ENCODE data around the gene VARS1. TPM values are rescaled to one million over a fixed set of nuclear protein-coding genes. Genes with fewer than 3 reads are reported as not detected.
"Not testable (repeated sequence)": the region's sequence is repeated elsewhere in the genome, so short reads cannot be mapped to it uniquely, and the experiment has no call there.

VARS1 gene
- 38.0 and 43.0 TPM in 2 replicates for total RNA-seq (2014; rRNA removed; shearing (Covaris generic); ENCODE audit: low replicate concordance)

- Histone ChIP-seq H4K20me1 (ENCODE audit: insufficient read depth, low read depth, low read length) (no peaks in the 10 kb centered on the region), H3K4me3 (ENCODE audit: low read length) (peak within 1 kb of the TSS; percentile 95), H3K9me3 (ENCODE audit: low read length) (no peaks in the 10 kb centered on the region), H3K36me3 (ENCODE audit: insufficient read depth, low read length) (peaks cover 1% of the 10 kb centered on the region; the same call in 1 of the 2 replicates), H2AFZ (ENCODE audit: low read length) (peak within 1 kb of the TSS; percentile 61; the same call in 1 of the 2 replicates), H3K9ac (ENCODE audit: low read length) (peak within 1 kb of the TSS; percentile 98), H3K4me1 (ENCODE audit: low read length) (peaks cover 26% of the 10 kb centered on the region), H3K9me2 (replicated peaks; ENCODE audit: insufficient read depth, low read length) (no peaks in the 10 kb centered on the region), H3K27me3 (ENCODE audit: low read length) (no peaks in the 10 kb centered on the region), H3K79me2 (ENCODE audit: low read length) (peaks cover 30% of the 10 kb centered on the region), H3K4me2 (ENCODE audit: low read depth, low read length, poor library complexity, severe bottlenecking) (peak within 1 kb of the TSS; percentile 80), H3K27ac (ENCODE audit: low read length) (peak within 1 kb of the TSS; percentile 73)
- DNase-seq: peak; percentile 95
Observed at GRCh38 chr6:31795616-31796298, at the start of gene VARS1. VARS1 (minus strand) TSS chr6:31795752; CDS start chr6:31795217, 535 bp downstream.

GRCh38 chr6:31844507-31844906 lies 49.0 kb upstream of the VARS1 start:
- Histone ChIP-seq H3K27ac (ENCODE audit: low read length) (no peak overlapping the region), H3K4me2 (ENCODE audit: low read depth, low read length, poor library complexity, severe bottlenecking) (no peak overlapping the region), H3K79me2 (ENCODE audit: low read length) (no peaks in the 10 kb centered on the region), H3K4me1 (ENCODE audit: low read length) (no peaks in the 10 kb centered on the region), H3K9ac (ENCODE audit: low read length) (no peak overlapping the region), H3K9me2 (replicated peaks; ENCODE audit: insufficient read depth, low read length) (no peaks in the 10 kb centered on the region), H4K20me1 (ENCODE audit: insufficient read depth, low read depth, low read length) (0 out of 2 replicates have a peak, but pooled peaks cover under 1% of the 10 kb centered on the region), H3K4me3 (ENCODE audit: low read length) (no peak overlapping the region), H3K9me3 (ENCODE audit: low read length) (no peaks in the 10 kb centered on the region), H3K27me3 (ENCODE audit: low read length) (no peaks in the 10 kb centered on the region), H3K36me3 (ENCODE audit: insufficient read depth, low read length) (peaks cover 6% of the 10 kb centered on the region), H2AFZ (ENCODE audit: low read length) (no peak overlapping the region)
- no peak for DNase-seq

- H3K4me2 ChIP-seq (ENCODE audit: low read depth, low read length, poor library complexity, severe bottlenecking): no peak overlapping the region
- H3K4me1 ChIP-seq (ENCODE audit: low read length): peaks cover 12% of the 10 kb centered on the region
- H3K36me3 ChIP-seq (ENCODE audit: insufficient read depth, low read length): peaks cover 31% of the 10 kb centered on the region
- H3K9me2 ChIP-seq (replicated peaks; ENCODE audit: insufficient read depth, low read length): no peaks in the 10 kb centered on the region
- H4K20me1 ChIP-seq (ENCODE audit: insufficient read depth, low read depth, low read length): peaks cover 16% of the 10 kb centered on the region; the same call in 1 of the 2 replicates
- H3K79me2 ChIP-seq (ENCODE audit: low read length): peaks cover 11% of the 10 kb centered on the region
- no peak overlapping the region for H3K27ac ChIP-seq (ENCODE audit: low read length)
- no peaks in the 10 kb centered on the region for H3K9me3 ChIP-seq (ENCODE audit: low read length)
- H3K9ac ChIP-seq (ENCODE audit: low read length): no peak overlapping the region
- no peaks in the 10 kb centered on the region for H3K27me3 ChIP-seq (ENCODE audit: low read length)
- H3K4me3 ChIP-seq (ENCODE audit: low read length): no peak overlapping the region
- no peak overlapping the region for H2AFZ ChIP-seq (ENCODE audit: low read length)
- peak; percentile 61 for DNase-seq
Observed at GRCh38 chr6:31842053-31842452, 46.5 kb upstream of the VARS1 start.

GRCh38 chr6:31839779-31840126 lies 44.2 kb upstream of the VARS1 start:
- not testable (repeated sequence) for H3K4me2 ChIP-seq (ENCODE audit: low read depth, low read length, poor library complexity, severe bottlenecking); H3K9me3 ChIP-seq (ENCODE audit: low read length); H2AFZ ChIP-seq (ENCODE audit: low read length); H3K27me3 ChIP-seq (ENCODE audit: low read length); DNase-seq; H3K4me3 ChIP-seq (ENCODE audit: low read length); H3K27ac ChIP-seq (ENCODE audit: low read length); H3K9ac ChIP-seq (ENCODE audit: low read length); H3K9me2 ChIP-seq (replicated peaks; ENCODE audit: insufficient read depth, low read length)
- Histone ChIP-seq H4K20me1 (ENCODE audit: insufficient read depth, low read depth, low read length) (peaks cover 26% of the 10 kb centered on the region; the same call in 1 of the 2 replicates), H3K36me3 (ENCODE audit: insufficient read depth, low read length) (peaks cover 49% of the 10 kb centered on the region), H3K79me2 (ENCODE audit: low read length) (peaks cover 32% of the 10 kb centered on the region), H3K4me1 (ENCODE audit: low read length) (peaks cover 24% of the 10 kb centered on the region)

GRCh38 chr6:31838968-31839367 lies 43.4 kb upstream of the VARS1 start:
- H3K9me2 ChIP-seq (replicated peaks; ENCODE audit: insufficient read depth, low read length): no peaks in the 10 kb centered on the region
- peaks cover 26% of the 10 kb centered on the region; the same call in 1 of the 2 replicates for H4K20me1 ChIP-seq (ENCODE audit: insufficient read depth, low read depth, low read length)
- H3K36me3 ChIP-seq (ENCODE audit: insufficient read depth, low read length): peaks cover 49% of the 10 kb centered on the region
- H3K27ac ChIP-seq (ENCODE audit: low read length): no peak overlapping the region
- no peaks in the 10 kb centered on the region for H3K27me3 ChIP-seq (ENCODE audit: low read length)
- H3K4me2 ChIP-seq (ENCODE audit: low read depth, low read length, poor library complexity, severe bottlenecking): no peak overlapping the region
- H2AFZ ChIP-seq (ENCODE audit: low read length): no peak overlapping the region
- H3K9me3 ChIP-seq (ENCODE audit: low read length): no peaks in the 10 kb centered on the region
- no peak overlapping the region for H3K4me3 ChIP-seq (ENCODE audit: low read length)
- H3K4me1 ChIP-seq (ENCODE audit: low read length): peaks cover 29% of the 10 kb centered on the region
- no peak overlapping the region for H3K9ac ChIP-seq (ENCODE audit: low read length)
- peaks cover 40% of the 10 kb centered on the region for H3K79me2 ChIP-seq (ENCODE audit: low read length)
- no peak for DNase-seq

GRCh38 chr6:31838114-31838553 lies 42.6 kb upstream of the VARS1 start:
- Histone ChIP-seq H3K36me3 (ENCODE audit: insufficient read depth, low read length) (peaks cover 49% of the 10 kb centered on the region), H3K4me2 (ENCODE audit: low read depth, low read length, poor library complexity, severe bottlenecking) (peak overlapping the region; percentile 91)
- H3K27me3 ChIP-seq (ENCODE audit: low read length): not testable (repeated sequence)

GRCh38 chr6:31837369-31838113 lies 42.0 kb upstream of the VARS1 start:
- peaks cover 41% of the 10 kb centered on the region for H3K79me2 ChIP-seq (ENCODE audit: low read length)
- peak overlapping the region; percentile 91 for H3K4me2 ChIP-seq (ENCODE audit: low read depth, low read length, poor library complexity, severe bottlenecking)
- peaks cover 26% of the 10 kb centered on the region; the same call in 1 of the 2 replicates for H4K20me1 ChIP-seq (ENCODE audit: insufficient read depth, low read depth, low read length)
- peak overlapping the region; percentile 100 for H3K9ac ChIP-seq (ENCODE audit: low read length)
- no peaks in the 10 kb centered on the region for H3K9me3 ChIP-seq (ENCODE audit: low read length)
- H2AFZ ChIP-seq (ENCODE audit: low read length): no peak overlapping the region
- peak overlapping the region; percentile 99 for H3K4me3 ChIP-seq (ENCODE audit: low read length)
- H3K9me2 ChIP-seq (replicated peaks; ENCODE audit: insufficient read depth, low read length): no peaks in the 10 kb centered on the region
- H3K27ac ChIP-seq (ENCODE audit: low read length): peak overlapping the region; percentile 94
- no peak for DNase-seq
- H3K4me1 ChIP-seq (ENCODE audit: low read length): peaks cover 40% of the 10 kb centered on the region
- peaks cover 49% of the 10 kb centered on the region for H3K36me3 ChIP-seq (ENCODE audit: insufficient read depth, low read length)
- no peaks in the 10 kb centered on the region for H3K27me3 ChIP-seq (ENCODE audit: low read length)

More at GRCh38 chr6:31838114-31838553, 42.6 kb upstream of the VARS1 start:
- not testable (repeated sequence) for H3K9me2 ChIP-seq (replicated peaks; ENCODE audit: insufficient read depth, low read length); H3K9me3 ChIP-seq (ENCODE audit: low read length); H3K27ac ChIP-seq (ENCODE audit: low read length); DNase-seq; H2AFZ ChIP-seq (ENCODE audit: low read length); H3K9ac ChIP-seq (ENCODE audit: low read length)
- H3K79me2 ChIP-seq (ENCODE audit: low read length): peaks cover 41% of the 10 kb centered on the region
- H4K20me1 ChIP-seq (ENCODE audit: insufficient read depth, low read depth, low read length): peaks cover 26% of the 10 kb centered on the region; the same call in 1 of the 2 replicates
- peak overlapping the region; percentile 99; the same call in 1 of the 2 replicates for H3K4me3 ChIP-seq (ENCODE audit: low read length)
- peaks cover 34% of the 10 kb centered on the region for H3K4me1 ChIP-seq (ENCODE audit: low read length)

Measured in Karpas-422 (cell line).